SH-SY5Y (cell line): Measurements from ENCODE around the gene GUCY2F.

Source experiments
- GATA2 ChIP-seq: IDR thresholded peaks from 2 replicates; pipeline ENCODE4 v1.6.1; 2011; ENCODE audit warnings: mild to moderate bottlenecking, low read depth, low read length
- GATA3 ChIP-seq: IDR thresholded peaks from 2 replicates; pipeline ENCODE4 v1.6.1; 2011; ENCODE audit warnings: low read depth, mild to moderate bottlenecking, low read length, moderate library complexity

- TF ChIP-seq GATA2 (no peak), GATA3 (no peak)
Observed at GRCh38 chrX:109373468-109373867, 108.4 kb downstream of the GUCY2F start.
